ENCODE data around the gene CD38.

Gene CD38

DNA sequence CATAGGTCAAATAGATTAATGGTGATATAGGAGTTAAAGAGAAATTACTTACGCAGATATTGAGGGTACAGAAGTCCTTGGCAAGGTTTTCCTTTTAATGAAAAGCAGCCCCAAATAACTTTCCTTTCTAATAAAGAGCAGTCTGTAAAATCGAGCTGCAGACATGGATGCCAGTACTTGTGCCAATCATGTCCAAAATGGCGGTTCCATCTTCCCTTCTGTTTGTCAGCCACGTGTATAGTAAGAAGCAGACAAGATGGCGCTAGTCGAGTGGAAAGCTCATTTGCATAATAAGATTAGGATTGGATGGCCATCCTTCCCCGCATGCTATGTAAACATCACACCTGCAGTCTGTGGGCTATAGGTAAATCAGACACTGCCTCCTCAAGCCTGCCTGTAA is 92.0 kb downstream of the CD38 start:
- no peak for DNase-seq

DNA sequence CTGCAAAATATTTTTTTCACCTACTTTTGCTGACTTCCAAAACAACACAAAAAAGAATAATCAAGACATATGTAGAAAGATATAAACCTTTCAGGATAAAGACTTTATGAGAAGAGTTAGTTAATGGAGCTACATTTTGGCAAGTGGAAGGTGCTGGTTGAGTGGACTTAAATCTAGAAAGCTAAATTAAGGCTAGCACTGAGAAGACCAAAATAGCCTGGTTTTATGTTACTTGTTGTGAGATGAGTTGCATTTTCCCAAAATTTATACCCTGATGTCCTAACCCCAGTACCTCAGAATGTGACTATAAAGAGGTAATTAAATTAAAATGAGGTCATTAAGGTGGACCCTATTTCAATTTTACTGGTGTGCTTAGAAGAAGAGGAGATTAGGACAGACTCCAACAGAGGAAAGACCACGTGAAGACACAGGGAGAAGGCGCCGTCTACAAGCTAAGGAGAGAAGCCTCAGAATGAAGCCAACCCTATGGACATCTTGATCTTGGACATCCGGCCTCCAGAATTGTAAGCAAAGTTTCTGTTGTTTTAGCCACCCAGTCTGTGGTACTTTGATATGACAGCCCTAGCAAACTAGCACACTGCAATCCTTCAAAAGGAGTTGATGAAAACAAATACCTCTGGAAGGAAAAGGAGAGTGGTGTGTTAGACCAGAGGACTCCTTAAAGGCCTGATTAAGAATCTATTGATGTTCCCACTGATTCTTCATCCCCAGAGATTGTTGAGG is 93.0 kb downstream of the CD38 start:
- no peak for DNase-seq

DNA sequence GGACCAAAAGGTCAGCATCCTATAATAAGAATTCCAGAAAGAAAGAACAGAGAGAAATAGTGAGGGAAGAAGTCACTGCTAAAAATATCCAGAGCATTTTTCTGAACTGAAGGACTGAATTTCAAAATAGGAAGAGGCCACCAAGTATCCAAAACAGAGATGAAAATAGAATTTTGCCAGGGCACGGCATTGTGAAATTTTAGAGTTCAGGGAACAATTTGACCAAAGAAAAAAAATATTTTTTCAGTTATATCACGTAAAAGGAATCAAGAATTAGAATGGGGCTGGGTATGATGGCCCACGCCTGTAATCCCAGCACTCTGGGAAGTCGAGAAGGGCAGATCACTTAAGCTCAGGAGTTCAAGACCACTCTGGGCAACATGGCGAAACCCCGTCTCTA is 95.0 kb downstream of the CD38 start:
- no peak for DNase-seq

DNA sequence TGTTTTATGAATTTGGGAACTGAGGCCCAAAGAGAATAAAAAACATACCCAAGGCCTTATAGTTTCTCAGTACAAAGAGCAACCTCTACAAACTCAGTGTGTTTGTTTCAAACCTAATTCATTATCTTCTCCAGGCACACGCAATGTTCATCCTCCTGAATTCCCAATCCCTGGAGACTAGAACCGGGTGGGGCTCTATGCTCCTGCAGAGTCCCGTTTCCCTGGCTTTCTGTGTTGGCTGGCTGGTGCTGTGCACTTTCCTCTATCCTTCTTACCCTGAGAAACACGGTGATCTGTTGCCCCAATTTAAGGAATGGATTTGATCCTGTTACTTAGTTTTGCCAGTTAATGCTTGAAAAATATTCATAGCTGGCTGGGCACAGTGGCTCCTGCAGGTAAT is 96.5 kb downstream of the CD38 start:
- no peak for DNase-seq

DNA sequence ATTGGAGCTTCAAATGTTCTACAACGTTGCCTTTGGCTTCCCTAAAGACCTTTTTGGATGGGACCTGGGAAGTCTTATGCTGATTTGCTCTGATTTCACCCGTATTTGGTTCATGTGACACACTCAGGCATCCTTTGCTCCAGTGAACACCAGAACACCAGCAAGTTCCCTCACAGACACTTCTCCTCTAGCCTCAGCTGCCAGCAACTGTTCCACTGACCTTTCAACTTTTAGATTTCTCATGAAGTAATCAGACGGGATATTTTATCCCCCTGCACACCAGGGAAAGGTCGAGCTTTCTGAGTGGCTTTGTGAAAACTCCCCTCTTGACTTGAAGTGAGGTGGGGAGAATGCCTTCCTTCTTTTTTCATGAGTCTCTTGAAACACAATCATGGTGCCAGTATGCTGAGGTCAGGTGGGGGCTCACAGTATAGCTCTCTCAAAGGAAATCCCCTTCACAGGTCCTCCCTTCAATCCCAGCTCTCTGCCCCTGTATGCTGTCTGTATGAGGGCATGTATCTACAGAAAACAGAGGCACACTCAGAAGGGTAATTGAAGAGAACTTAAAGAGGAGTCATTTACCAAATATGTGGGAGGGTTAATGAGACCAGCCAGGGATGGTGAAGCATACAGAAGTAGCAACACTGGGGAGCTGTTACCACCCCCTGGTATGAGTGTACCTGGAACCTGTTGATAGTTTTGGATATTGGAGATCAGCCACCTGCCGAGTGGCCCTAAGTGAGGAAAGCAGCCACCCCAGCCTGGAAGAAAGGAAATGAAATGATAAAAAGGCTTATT is 97.7 kb downstream of the CD38 start:
- DNase-seq: no peak

GRCh38 chr4:15878011-15878410 is 99.9 kb downstream of the CD38 start:
- DNase-seq: no peak

DNA sequence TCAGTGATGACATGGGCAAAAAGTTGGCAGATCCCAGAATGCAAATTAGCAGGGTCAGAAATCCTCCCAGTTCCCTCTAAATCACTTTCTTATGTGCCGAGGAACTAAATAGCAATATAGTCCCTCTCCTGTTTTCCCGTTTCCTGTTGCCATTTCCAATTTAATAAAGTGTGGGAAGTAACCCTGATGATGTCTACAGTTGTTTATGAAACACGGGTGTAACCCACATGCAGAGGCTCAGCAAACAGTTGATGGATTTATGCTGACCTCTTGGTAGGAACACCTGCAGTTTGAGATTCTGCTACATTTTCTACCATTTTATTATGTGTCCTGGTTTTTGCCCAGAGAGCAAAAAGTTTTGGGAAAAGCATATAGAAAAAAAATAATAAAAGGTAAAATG is 103.7 kb downstream of the CD38 start:
- no peak for DNase-seq

GRCh38 chr4:15882675-15883086 is 104.6 kb downstream of the CD38 start:
- DNase-seq: peak; percentile 72

- no peak for DNase-seq
Observed at GRCh38 chr4:15883610-15884243, 105.6 kb downstream of the CD38 start.

DNA sequence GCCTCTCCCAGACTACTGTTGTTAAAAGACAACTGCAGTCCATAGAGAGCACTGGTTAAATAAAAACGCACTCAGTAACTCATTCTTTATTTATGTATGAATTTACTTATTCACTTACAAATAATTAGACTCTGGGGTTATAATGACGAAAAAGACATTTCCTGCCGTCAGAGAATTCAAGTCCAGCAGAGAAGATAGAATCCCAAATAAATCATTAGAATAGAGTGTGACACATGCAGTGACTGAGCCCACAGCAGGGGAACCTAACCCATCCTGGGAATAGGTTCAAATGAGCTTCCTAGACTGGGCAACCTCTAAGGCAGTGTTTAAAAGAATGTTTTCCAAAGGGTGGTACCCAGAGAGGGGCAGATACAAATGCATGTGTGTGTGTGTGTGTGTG is 106.5 kb downstream of the CD38 start:
- DNase-seq: no peak

GRCh38 chr4:15885422-15885821 is 107.3 kb downstream of the CD38 start:
- no peak for DNase-seq

DNA sequence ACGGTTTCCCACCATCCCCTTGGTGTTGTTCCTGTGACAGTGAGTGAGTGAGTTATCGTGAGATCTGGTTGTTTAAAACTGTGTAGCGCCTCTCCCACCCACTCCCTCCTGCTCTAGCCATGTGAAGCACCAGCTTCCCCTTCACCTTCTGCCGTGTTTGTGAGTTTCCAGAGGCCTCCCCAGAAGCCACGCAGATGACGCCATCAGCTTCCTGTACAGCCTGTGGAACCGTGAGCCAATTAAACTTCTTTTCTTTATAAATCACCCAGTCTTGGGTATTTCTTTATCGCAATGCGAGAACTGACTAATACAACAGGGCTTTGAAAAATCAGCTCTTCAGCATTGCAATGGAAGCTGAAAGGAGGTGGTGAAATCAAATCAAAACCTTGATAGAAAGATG is 110.4 kb downstream of the CD38 start:
- no peak for DNase-seq

GRCh38 chr4:15890246-15890829 is 112.2 kb downstream of the CD38 start:
- no peak for DNase-seq

DNA sequence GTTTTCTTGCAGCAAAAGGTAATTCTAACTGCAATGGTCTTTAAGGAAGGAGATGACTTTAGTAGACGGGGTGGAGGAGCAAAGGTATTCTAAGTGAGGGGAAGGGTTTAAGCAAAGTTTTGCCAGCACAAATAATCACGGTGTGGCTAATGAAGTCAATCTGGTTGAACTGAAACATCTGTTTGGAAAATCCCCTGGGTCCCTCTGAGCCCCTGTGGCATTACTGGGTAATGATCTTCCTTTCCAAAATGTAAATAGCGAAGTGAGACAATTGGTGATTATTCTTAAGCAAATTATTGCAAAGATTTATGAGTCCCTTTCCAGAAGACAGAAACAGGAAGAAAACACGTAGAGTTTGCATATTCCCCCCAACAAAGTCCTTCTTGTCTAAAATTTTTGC is 113.2 kb downstream of the CD38 start:
- DNase-seq: no peak

DNA sequence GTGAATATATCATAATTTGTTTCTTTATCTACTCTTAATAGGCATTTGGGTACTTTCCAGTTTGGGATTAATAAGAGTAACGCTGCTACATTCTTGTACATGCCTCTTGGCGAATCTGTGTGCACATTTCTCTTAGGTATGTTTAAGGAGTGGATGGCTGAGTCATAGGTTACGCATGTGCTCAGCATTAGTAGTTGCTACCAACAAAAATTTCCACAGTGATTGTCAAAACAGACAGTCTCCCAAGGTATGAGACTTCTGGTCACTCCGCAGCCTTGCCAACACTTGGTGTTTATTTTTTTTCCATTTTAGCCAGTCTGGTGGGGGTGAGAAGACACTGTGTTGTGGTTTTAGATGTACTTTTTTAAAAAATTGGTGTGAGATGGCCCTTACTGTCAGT is 115.8 kb downstream of the CD38 start:
- DNase-seq: no peak

DNA sequence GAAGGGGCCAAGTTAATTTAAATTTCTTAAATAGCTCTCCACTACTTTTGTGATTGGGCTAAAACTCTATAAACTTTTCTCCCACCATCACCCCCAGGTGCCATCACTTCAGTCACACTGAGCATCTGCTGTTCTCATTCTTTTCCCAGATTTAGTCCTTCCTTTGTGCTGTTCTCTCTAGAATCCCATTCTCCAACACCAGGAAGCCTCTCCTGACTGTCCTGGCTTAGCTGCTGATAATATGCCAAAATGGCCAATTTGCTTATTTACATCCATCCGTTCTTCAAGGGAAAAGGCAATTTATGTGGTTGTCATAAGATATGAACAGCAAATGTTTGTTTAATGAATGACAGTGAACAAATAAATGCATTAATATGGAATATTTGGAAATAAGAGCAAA is 116.3 kb downstream of the CD38 start:
- no peak for DNase-seq

- DNase-seq: no peak
Observed at GRCh38 chr4:15894921-15895916, 117.1 kb downstream of the CD38 start.

- no peak for DNase-seq
Observed at GRCh38 chr4:15897577-15897976, 119.4 kb downstream of the CD38 start.

DNA sequence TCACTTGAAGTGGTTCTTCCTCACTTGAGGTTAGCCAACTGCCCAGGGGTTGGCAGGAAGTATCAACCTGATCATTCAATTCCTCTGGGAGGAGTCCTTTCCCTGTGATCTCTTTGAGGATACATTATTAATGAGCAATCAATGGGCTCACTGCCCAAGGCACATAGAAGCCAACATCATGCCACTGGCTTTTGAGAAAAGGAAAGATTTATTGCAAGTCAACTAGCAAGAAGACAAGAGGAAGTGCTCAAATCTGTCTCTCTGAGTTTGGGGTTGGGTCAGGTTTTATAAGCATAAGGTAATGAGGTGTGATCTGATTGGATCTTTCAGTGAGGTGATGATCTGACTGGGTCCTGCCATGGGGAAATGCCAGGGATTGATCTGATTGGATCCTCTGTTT is 120.8 kb downstream of the CD38 start:
- DNase-seq: no peak

DNA sequence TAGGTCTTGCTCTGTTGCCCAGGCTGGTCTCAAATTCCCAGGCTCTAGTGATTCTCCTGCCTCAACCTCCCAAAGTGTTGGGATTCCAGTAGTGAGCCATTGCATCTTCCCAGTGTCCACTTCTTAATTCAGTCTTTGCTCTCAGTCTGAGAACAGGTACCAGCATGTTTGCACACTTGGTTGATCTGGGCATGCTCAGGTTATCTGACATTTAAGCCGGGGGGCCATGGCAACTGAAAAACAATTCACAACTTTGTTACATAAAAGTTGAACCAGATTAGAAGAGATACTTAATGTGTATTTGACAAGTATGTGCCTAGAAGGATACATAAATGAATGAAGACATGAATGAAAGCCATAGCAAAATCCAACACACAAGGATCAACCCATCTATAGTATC is 121.4 kb downstream of the CD38 start:
- no peak for DNase-seq

DNA sequence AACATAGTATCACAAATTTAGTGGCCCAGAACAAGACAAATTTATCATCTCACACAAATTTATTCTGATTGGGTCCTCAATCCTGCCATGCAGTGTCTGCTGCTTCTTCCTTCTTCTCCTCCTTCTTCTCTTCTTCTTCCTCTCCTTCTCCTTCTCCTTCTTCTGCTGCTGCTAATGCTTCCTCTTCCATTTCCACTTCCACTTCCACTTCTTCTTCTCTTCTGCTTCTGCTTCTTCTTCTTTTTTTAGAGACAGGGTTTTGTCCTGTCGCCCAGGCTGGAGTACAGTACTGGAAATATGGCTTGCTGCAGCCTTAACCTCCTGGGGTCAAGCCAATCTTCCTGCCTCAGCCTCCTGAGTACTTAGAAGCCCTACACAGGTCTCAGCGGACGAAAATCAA is 122.9 kb downstream of the CD38 start:
- DNase-seq: no peak

DNA sequence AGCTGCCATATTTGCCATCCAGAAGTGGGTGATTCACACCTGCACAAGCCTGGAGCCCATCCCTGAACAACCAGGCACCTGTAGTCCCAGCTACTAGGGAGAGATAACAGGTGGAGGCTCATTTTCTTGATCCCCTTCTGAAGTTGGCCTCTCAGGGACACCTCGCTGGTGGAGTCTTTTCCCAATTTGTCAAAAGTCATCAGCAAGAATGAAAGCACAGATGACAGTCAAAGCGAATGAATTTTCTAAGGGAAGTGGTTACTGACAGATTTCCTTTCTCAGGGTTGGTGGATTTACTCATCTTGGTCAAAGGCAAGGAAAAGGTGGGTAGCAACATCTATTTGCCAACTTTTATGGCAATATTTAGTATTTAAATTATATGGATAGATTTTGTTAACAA is 123.9 kb downstream of the CD38 start:
- DNase-seq: no peak

Data from femur (tissue), 1 donor.